Spleen (tissue), 11 donors: ENCODE results near the gene PTGER4. TPM values are rescaled to one million over a fixed set of nuclear protein-coding genes. Genes with fewer than 3 reads are reported as not detected.
A peak's percentile ranks its signal among the peaks of the same experiment; 100 is the strongest.
"Not testable (repeated sequence)": the region's sequence is repeated elsewhere in the genome, so short reads cannot be mapped to it uniquely, and the experiment has no call there.

Experiments
- DNase-seq: peaks from one replicate; pipeline ENCODE4 v3.0.0-alpha.2; 2020
- H3K27ac ChIP-seq, 8 donors: fragments of 200-600 bp; sonication (generic) in 7 of 8; 1 replicate in 4 of 8; 2 replicates in 4 of 8; pipeline versions ENCODE4 v1.5.0 to v1.8.0; 2016 to 2021; ENCODE audit warnings: inconsistent platforms in 4 of 8, mild to moderate bottlenecking in 4 of 8, moderate library complexity in 1 of 8
- H3K27me3 ChIP-seq, 7 donors: fragments of 200-600 bp; sonication (generic) in 6 of 7; replicated peaks in 1 of 7; 1 replicate in 4 of 7; 2 replicates in 3 of 7; pipeline versions ENCODE4 v1.5.0 to v1.8.0; 2016 to 2021; ENCODE audit warnings: inconsistent platforms in 3 of 7, mild to moderate bottlenecking in 1 of 7
- H3K36me3 ChIP-seq, 6 donors: fragments of 200-600 bp; sonication (generic) in 5 of 6; 1 replicate in 4 of 6; 2 replicates in 2 of 6; pipeline versions ENCODE4 v1.5.0 to v1.8.0; 2016 to 2021; ENCODE audit warnings: inconsistent platforms in 2 of 6
- H3K4me1 ChIP-seq, 6 donors: fragments of 200-600 bp; sonication (generic) in 5 of 6; 1 replicate in 3 of 6; 2 replicates in 3 of 6; pipeline versions ENCODE4 v1.5.0 to v1.8.0; 2016 to 2021; ENCODE audit warnings: inconsistent platforms in 3 of 6
- H3K4me3 ChIP-seq, 8 donors: fragments of 200-600 bp; sonication (generic) in 7 of 8; 1 replicate in 4 of 8; 2 replicates in 4 of 8; pipeline versions ENCODE4 v1.5.0 to v1.8.0; 2016 to 2021; ENCODE audit warnings: inconsistent platforms in 4 of 8, mild to moderate bottlenecking in 4 of 8, moderate library complexity in 2 of 8
- H3K9me3 ChIP-seq, 8 donors: fragments of 200-600 bp; sonication (generic) in 7 of 8; 1 replicate in 4 of 8; 2 replicates in 4 of 8; pipeline versions ENCODE4 v1.5.0 to v1.8.0; 2016 to 2021; ENCODE audit warnings: inconsistent platforms in 4 of 8
- POLR2A ChIP-seq, 3 donors: fragments of 450-650 bp; IDR thresholded peaks; one replicate each; pipeline ENCODE4 v1.5.1; 2017; ENCODE audit warnings: antibody characterized with exemption in 3 of 3, mild to moderate bottlenecking in 1 of 3
- POLR2AphosphoS5 ChIP-seq, 3 donors: sonication (generic); formaldehyde crosslinking; IDR thresholded peaks; one replicate each; pipeline ENCODE4 v1.5.1; 2017; ENCODE audit warnings: antibody characterized with exemption in 3 of 3
- WGBS, 5 donors: extraction: QIAGEN DNeasy Blood & Tissue Kit in 3 of 5; methylation state at CpG; one replicate each; pipeline versions ENCODE4 v1.1.5 to v1.1.7; 2013 to 2018; 5-methylcytosine and 5-hydroxymethylcytosine counted together
- intact Hi-C: fragments of 100-400 bp; cut with DNase I; formaldehyde crosslinking; loops from one replicate; pipeline ENCODE4 v1.15.0; 2023; ENCODE audit warnings: low total_unique reads
- polyA plus RNA-seq, 3 donors: library from polyadenylated mRNA; stranded (reverse); fragments of 200-250 nt; gene quantifications; one replicate each; pipeline ENCODE4 v1.2.1, GENCODE V29; 2013
- total RNA-seq, 7 donors: library from RNA; depleted of rRNA in 3 of 7; stranded (reverse); fragments of >200 nt in 3 of 7; fragmentation: NEBNext Ultra II Directional in 4 of 7; extraction: Animal tissue kit (Norgen Biotek cat#: 25700) in 4 of 7; gene quantifications; one replicate each; pipeline versions ENCODE4 v1.1.0 to v1.2.1, GENCODE V29; 2016 to 2021
- TF ChIP-seq, protein P1 (sequence below), 11 experiments: fragments of 200-600 bp in 7 of 11; fragments of 450-650 bp in 4 of 11; sonication (generic) in 4 of 11; IDR thresholded peaks in 8 of 11; conservative IDR thresholded peaks in 3 of 11; 1 replicate in 7 of 11; 2 replicates in 4 of 11; pipeline versions ENCODE4 v1.4.0 to v1.8.0; 2016 to 2021; ENCODE audit warnings: antibody characterized with exemption in 11 of 11, inconsistent platforms in 4 of 11, mild to moderate bottlenecking in 1 of 11
- donor health status: healthy with polysubstance abuse.
- donor health status: DM: no; HTN: no; CAD: no; lungs with moderate emphysema.
- donor health status: DM: no; HTN: no; CAD: no.
- donor health status: Bipolar disorder and iron deficiency.
- donor health status: healthy.
- donor health status: DM: no; HTN: no; CAD: no.
- donor health status: DM: yes; HTN: yes; CAD: no.

Gene PTGER4
- total and polyA plus RNA-seq, 10 donors = 4.2 to 108 (median 33.2) TPM

DNA sequence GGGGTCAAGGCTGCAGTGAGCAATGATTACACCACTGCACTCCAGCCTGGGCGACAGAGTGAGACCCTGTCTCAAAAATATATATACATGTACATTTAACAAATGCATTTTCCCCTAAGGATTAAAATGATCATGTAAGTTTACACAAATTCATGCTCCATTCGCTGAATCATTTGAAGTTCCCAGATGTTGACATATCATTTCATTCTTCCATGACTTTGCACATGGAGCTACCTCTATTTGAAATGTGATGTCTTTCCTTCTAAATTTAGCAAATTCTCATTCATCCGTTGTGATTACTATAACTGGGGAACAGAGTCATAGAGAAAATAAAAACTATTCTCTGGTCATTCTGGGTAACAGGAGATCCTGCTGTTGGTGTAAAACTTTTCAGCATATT is 10.6 kb downstream of the PTGER4 start:
- H3K27ac ChIP-seq = no peak overlapping the region
- no peaks in the 10 kb centered on the region for H3K27me3 ChIP-seq
- DNase-seq = no peak
- H3K4me1 ChIP-seq = peaks cover 18 to 79% (median 56%) of the 10 kb centered on the region in 6 donors
- no peak overlapping the region for H3K4me3 ChIP-seq
- WGBS, 5 donors = 60 to 66% (median 62%) methylated on average over 3 of the region's 3 CpGs
- intact Hi-C loops = no loop called here
- peaks cover 0 to 74% (median 24%) of the 10 kb centered on the region in 6 donors for H3K36me3 ChIP-seq
- no peak for TF ChIP-seq POLR2A (IDR thresholded peaks at IDR 0.05)
- no peak for TF ChIP-seq POLR2AphosphoS5 (IDR thresholded peaks at IDR 0.05)
- TF ChIP-seq, protein P1, sequence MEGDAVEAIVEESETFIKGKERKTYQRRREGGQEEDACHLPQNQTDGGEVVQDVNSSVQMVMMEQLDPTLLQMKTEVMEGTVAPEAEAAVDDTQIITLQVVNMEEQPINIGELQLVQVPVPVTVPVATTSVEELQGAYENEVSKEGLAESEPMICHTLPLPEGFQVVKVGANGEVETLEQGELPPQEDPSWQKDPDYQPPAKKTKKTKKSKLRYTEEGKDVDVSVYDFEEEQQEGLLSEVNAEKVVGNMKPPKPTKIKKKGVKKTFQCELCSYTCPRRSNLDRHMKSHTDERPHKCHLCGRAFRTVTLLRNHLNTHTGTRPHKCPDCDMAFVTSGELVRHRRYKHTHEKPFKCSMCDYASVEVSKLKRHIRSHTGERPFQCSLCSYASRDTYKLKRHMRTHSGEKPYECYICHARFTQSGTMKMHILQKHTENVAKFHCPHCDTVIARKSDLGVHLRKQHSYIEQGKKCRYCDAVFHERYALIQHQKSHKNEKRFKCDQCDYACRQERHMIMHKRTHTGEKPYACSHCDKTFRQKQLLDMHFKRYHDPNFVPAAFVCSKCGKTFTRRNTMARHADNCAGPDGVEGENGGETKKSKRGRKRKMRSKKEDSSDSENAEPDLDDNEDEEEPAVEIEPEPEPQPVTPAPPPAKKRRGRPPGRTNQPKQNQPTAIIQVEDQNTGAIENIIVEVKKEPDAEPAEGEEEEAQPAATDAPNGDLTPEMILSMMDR (IDR thresholded peaks at IDR 0.05 in 8 of 11, conservative IDR thresholded peaks at IDR 0.05 in 3 of 11) = no peak
- H3K9me3 ChIP-seq = no peaks in the 10 kb centered on the region

DNA sequence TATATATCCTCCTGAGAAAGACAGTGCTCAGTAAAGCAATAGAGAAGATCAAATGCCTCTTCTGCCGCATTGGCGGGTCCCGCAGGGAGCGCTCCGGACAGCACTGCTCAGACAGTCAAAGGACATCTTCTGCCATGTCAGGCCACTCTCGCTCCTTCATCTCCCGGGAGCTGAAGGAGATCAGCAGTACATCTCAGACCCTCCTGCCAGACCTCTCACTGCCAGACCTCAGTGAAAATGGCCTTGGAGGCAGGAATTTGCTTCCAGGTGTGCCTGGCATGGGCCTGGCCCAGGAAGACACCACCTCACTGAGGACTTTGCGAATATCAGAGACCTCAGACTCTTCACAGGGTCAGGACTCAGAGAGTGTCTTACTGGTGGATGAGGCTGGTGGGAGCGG is 12.2 kb downstream of the PTGER4 start:
- 95 to 98% (median 95%) methylated on average over 9 of the region's 9 CpGs for WGBS, 5 donors
- H3K27ac ChIP-seq = no peak overlapping the region
- no peaks in the 10 kb centered on the region for H3K27me3 ChIP-seq
- H3K9me3 ChIP-seq = no peaks in the 10 kb centered on the region
- peaks cover 0 to 81% (median 24%) of the 10 kb centered on the region in 6 donors for H3K36me3 ChIP-seq
- peak in 1 of 3 donors; percentile 10 for TF ChIP-seq POLR2AphosphoS5 (IDR thresholded peaks at IDR 0.05)
- no peak for TF ChIP-seq POLR2A (IDR thresholded peaks at IDR 0.05)
- no peak overlapping the region for H3K4me3 ChIP-seq
- H3K4me1 ChIP-seq = peaks cover 14 to 63% (median 39%) of the 10 kb centered on the region in 6 donors
- intact Hi-C loops = no loop called here
- no peak for DNase-seq

DNA sequence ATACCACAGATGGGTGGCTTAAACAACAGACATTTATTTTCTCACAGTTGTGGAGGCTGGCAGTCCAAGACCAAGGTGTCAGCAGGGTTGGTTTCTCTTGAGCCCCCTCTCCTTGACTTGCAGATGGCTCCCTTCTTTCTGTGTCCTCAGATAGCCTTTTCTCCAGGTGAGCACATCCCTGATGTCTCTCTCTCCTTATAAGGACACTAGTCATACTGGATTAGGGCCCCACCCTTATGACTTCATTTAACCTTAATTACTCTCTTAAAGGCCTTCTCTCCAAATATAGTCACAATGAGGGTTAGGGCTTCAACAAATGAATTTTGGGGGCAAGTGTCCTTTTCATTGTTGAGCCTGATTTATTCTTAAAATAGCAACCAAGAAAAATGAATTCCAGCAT is 14.7 kb downstream of the PTGER4 start:
- Histone ChIP-seq H3K4me3 (no peak overlapping the region), H3K4me1 (peaks cover 3 to 38% (median 15%) of the 10 kb centered on the region in 6 donors), H3K27me3 (no peaks in the 10 kb centered on the region), H3K36me3 (peaks cover 0 to 88% (median 26%) of the 10 kb centered on the region in 6 donors), H3K9me3 (no peaks in the 10 kb centered on the region), H3K27ac (no peak overlapping the region)
- DNase-seq = no peak
- TF ChIP-seq, protein P1 (IDR thresholded peaks at IDR 0.05 in 8 of 11, conservative IDR thresholded peaks at IDR 0.05 in 3 of 11) = no peak
- TF ChIP-seq POLR2AphosphoS5 (IDR thresholded peaks at IDR 0.05) (no peak), POLR2A (IDR thresholded peaks at IDR 0.05) (no peak)
- intact Hi-C loops = no loop called here

DNA sequence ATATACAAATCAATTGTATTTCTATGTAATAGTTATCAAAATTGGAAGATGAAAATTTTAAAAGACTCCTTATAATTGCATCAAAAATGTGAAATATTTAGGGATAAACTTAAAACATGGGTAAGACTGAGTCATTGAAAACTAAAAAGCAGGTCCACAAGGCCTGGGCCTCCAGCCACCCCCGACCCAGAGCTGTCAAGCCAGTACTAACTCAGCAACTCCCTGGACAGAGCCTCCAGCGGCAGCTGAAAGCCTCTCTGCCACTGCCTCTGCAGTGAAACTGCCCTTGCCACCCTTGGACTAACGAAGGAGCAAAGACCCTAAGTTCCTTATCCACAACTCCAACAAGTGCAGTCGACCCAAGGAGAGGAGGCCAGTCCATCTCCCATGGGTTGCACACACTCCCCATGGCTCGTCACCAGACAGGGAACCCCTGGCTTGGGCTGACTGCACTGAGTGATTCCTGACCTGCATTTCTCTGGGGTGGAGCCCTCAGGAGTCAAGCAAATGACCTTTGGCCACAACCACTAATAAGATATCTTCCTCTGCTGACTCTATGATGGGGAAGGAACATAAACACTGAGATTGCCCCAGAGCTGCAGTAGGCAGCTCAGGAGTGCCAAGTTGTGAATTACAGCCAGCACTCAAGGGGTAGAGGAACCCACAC is 20.5 kb downstream of the PTGER4 start:
- no peak for DNase-seq
- Histone ChIP-seq H3K36me3 (peaks cover 0 to 52% (median 5%) of the 10 kb centered on the region in 6 donors), H3K27ac (no peak overlapping the region), H3K4me1 (no peaks in the 10 kb centered on the region), H3K9me3 (peaks cover 0 to 49% (median 32%) of the 10 kb centered on the region in 8 donors), H3K27me3 (no peaks in the 10 kb centered on the region), H3K4me3 (no peak overlapping the region)
- WGBS, 5 donors = 85 to 95% (median 94%) methylated on average over 4 to 5 of the region's 5 CpGs
- TF ChIP-seq, protein P1 (IDR thresholded peaks at IDR 0.05 in 8 of 11, conservative IDR thresholded peaks at IDR 0.05 in 3 of 11) = no peak
- TF ChIP-seq POLR2AphosphoS5 (IDR thresholded peaks at IDR 0.05) (no peak), POLR2A (IDR thresholded peaks at IDR 0.05) (no peak)
- intact Hi-C loops = no loop called here

DNA sequence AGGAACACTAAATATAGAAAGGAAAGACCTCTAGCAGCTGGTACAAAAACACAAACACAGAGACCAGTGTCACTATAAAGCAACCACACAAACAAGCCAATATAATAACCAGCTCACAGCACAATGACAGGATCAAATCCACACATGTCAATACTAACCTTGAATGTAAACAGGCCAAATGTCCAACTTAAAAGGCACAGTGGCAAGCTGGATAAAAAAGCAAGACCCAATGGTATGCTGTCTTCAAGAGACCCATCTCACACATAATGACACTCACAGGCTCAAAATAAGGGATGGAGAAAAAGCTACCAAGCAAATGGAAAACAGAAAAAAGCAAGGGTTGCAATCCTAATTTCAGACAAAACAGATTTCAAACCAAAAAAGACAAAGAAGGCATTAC is 22.3 kb downstream of the PTGER4 start:
- DNase-seq, H3K4me3 ChIP-seq, intact Hi-C loops, H3K27me3 ChIP-seq, H3K4me1 ChIP-seq, H3K27ac ChIP-seq: not testable (repeated sequence)
- Histone ChIP-seq H3K36me3 (peaks cover 0 to 43% (median 5%) of the 10 kb centered on the region in 6 donors), H3K9me3 (peaks cover 0 to 63% (median 41%) of the 10 kb centered on the region in 8 donors)

DNA sequence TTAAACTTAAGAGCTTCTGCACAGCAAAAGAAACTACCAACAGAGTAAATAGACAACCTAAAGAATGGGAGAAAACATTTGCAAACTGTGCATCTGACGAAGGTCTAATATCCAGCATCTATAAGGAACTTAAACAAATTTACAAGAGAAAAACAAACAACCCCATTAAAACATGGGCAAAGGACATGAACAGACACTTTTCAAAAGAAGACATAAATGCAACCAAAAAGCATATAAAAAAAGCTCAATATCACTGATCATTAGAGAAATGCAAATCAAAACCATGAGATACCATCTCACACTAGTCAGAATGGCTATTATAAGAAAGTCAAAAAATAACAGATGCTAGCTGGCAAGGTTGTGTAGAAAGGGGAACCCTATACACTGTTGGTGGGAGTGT is 25.8 kb downstream of the PTGER4 start:
- not testable (repeated sequence) for H3K27ac ChIP-seq
- 88 to 100% (median 95%) methylated on average over 1 of the region's 1 CpG for WGBS, 5 donors

DNA sequence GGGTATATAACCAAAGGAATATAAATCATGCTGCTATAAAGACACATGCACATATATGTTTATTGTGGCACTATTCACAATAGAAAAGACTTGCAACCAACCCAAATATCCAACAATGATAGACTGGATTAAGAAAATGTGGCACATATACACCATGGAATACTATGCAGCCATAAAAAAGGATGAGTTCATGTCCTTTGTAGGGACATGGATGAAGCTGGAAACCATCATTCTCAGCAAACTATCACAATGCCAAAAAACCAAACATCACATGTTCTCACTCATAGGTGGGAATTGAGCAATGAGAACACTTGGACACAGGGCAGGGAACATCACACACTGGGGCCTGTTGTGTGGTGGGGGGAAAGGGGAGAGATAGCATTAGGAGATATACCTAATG is 30.9 kb downstream of the PTGER4 start:
- DNase-seq, H3K27me3 ChIP-seq, H3K4me1 ChIP-seq, H3K27ac ChIP-seq, H3K4me3 ChIP-seq, intact Hi-C loops: not testable (repeated sequence)
- Histone ChIP-seq H3K9me3 (peaks cover 0 to 27% (median 24%) of the 10 kb centered on the region in 8 donors), H3K36me3 (peaks cover 0 to 23% (median 4%) of the 10 kb centered on the region in 6 donors)

More for the DNA sequence above, 25.8 kb downstream of the PTGER4 start:
- Histone ChIP-seq H3K36me3 (peaks cover 0 to 22% (median under 1%) of the 10 kb centered on the region in 6 donors), H3K9me3 (peaks cover 0 to 66% (median 49%) of the 10 kb centered on the region in 8 donors)
- DNase-seq, intact Hi-C loops, H3K4me1 ChIP-seq, H3K4me3 ChIP-seq, H3K27me3 ChIP-seq: not testable (repeated sequence)
